ENCODE measurements around the gene MYO5A.

DNA sequence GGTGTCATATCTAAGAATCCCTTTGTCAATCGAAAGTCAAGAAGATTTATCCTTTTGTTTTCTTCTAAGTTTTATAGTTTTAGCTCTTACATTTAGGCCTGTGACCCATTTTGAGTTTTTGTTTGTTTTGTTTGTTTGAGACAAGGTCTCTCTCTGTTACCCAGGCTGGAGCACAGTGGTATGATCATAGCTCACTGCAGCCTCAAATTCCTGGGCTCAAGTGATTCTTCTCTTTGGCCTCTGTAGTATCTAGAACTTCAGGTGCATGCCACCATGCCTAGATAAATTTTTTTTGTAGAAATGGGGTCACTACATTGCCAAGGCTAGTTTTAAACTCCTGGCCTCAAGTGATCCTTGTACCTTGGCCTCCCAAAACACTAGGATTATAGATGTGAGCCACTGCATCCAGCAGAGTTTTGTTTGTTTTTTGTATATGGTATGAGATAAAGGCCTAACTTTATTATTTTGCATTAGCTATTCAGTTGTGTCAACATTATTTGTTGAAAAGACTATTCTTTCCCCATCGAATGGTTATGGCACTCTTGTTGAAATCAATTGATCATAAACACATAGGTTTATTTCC, 227.3 kb downstream of the MYO5A start:
- TF ChIP-seq CTCF (conservative IDR thresholded peaks at IDR 0.05 in 1 of 2, IDR thresholded peaks at IDR 0.05 in 1 of 2; ENCODE audit: low read depth in 1 of 2, low read length in 2 of 2) (no peak), EZH2 (IDR thresholded peaks at IDR 0.05; ENCODE audit: low read length, missing control alignments) (no peak)

Data from fibroblast of lung (primary cell).